ENCODE data around the gene TMEM164.

Gene TMEM164

GRCh38 chrX:110167952-110168451 is 165.1 kb downstream of the TMEM164 start:
- DNase-seq (ENCODE audit: low read depth in 3 of 3): peak in 2 of 3 donors; percentile 7 to 54

- DNase-seq (ENCODE audit: low read depth in 3 of 3): no peak
Observed at GRCh38 chrX:110168585-110168984, 165.7 kb downstream of the TMEM164 start.

GRCh38 chrX:110170029-110170428 is 167.1 kb downstream of the TMEM164 start:
- no peak for DNase-seq (ENCODE audit: low read depth in 3 of 3)

- DNase-seq (ENCODE audit: low read depth in 3 of 3): no peak
Observed at GRCh38 chrX:110171442-110171841, 168.5 kb downstream of the TMEM164 start.

DNA sequence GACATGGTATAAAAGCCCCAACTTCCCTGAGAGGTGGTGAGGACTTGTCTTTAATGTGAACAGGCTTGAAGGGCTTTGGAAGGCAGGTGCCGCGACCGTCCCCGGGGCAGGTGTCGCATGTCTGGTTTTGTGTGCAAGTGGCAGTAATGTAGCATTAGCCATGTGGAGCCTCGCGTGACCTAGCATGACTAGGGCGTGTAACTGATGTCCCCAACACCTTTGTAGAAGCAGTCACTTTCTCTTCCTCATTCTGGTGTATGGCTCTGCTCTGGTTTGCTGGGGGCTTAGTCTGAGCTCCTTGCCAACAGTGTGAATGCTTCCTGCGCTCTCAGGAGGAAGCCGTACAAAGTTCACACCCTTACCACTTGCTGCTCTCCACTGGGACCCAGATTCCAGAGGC is 169.3 kb downstream of the TMEM164 start:
- DNase-seq (ENCODE audit: low read depth in 3 of 3): no peak

GRCh38 chrX:110173192-110174175 is 170.6 kb downstream of the TMEM164 start:
- no peak for DNase-seq (ENCODE audit: low read depth in 3 of 3)

- DNase-seq (ENCODE audit: low read depth in 3 of 3): no peak
Observed at GRCh38 chrX:110175146-110175545, 172.2 kb downstream of the TMEM164 start.

GRCh38 chrX:110175696-110176095 is 172.8 kb downstream of the TMEM164 start:
- DNase-seq (ENCODE audit: low read depth in 3 of 3): no peak

GRCh38 chrX:110178179-110178865 is 175.4 kb downstream of the TMEM164 start:
- DNase-seq (ENCODE audit: low read depth in 3 of 3): no peak

DNA sequence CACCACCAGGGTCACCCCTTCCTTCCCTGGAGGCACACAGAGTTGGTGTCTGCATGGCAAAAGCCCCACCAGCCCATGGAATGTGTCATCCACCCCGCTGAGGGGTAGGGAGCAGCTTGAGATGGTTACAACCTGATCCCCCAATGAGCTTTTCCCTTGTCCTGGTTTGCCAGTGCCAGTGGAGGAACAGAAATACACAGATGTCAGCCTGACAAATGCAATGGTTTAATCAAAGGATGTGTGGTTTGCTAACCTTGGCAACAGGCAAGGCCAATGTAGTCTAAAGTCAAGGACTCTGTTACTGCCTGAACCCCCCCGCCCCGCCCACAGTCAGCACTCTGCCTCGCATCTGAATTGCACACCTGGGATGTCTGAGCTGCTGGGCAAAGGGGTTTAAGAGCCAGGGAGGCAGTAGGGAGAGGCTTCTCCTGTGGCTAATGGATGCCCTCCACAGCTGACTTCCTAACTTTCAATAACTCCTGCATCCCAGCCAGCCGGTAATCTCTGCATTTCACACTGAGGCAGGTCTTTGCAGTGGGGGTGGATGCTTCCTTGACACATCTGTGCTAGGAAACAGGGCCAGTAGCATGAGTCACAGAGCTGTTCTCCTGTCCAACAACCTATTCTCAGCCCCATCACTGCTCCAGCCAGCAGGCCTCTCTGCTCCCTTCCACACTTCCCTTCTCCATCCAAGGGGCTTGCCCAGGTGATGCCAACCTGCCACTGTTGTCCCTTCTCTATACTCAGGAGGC is 177.4 kb downstream of the TMEM164 start:
- no peak for DNase-seq (ENCODE audit: low read depth in 3 of 3)

- no peak for DNase-seq (ENCODE audit: low read depth in 3 of 3)
Observed at GRCh38 chrX:110180928-110181310, 178.0 kb downstream of the TMEM164 start.

- no peak for DNase-seq (ENCODE audit: low read depth in 3 of 3)
Observed at GRCh38 chrX:110181459-110182137, 178.7 kb downstream of the TMEM164 start.

GRCh38 chrX:110182362-110182761 is 179.4 kb downstream of the TMEM164 start:
- DNase-seq (ENCODE audit: low read depth in 3 of 3): no peak

DNA sequence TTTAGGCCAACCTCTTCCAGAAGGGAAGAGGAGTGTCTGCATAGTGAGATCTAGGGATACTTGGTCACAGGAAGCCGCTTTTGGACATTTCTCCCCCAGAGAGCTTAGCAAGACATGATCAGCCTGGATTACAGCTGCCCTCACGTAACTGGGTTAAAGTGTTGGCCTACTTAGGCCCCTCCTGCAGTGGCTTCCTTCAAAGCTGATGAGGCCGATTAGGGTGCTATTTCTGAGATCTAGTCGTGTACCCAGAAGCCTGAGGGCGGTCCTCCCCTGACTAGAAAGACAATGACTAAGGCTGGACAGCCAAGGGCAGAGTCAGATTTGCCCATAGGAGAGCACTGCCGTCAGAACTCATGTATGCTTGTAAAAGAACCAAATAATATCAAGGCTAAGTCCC is 180.0 kb downstream of the TMEM164 start:
- DNase-seq (ENCODE audit: low read depth in 3 of 3): no peak

GRCh38 chrX:110183314-110183713 is 180.4 kb downstream of the TMEM164 start:
- DNase-seq (ENCODE audit: low read depth in 3 of 3): no peak

- no peak for DNase-seq (ENCODE audit: low read depth in 3 of 3)
Observed at GRCh38 chrX:110188701-110189558, 186.0 kb downstream of the TMEM164 start.

DNA sequence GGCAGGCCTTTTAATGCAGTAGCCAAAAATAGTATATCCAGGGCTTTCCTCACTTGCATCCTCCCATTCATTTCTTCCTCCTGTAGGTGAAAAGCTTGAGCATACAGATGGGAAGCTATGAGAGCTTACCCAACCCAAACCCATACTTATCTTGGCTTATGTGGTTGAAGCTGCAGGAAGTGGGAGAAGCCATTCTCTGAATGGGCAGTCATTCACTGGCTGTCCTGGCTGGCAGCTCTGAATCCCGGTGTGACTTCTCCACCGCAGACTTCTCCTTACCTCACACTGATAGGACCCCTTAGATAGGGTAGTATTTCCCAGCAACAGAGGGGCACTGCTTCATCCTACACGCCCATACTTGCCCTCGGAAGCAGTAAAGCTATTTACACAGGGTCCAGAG is 189.6 kb downstream of the TMEM164 start:
- DNase-seq (ENCODE audit: low read depth in 3 of 3): no peak

DNA sequence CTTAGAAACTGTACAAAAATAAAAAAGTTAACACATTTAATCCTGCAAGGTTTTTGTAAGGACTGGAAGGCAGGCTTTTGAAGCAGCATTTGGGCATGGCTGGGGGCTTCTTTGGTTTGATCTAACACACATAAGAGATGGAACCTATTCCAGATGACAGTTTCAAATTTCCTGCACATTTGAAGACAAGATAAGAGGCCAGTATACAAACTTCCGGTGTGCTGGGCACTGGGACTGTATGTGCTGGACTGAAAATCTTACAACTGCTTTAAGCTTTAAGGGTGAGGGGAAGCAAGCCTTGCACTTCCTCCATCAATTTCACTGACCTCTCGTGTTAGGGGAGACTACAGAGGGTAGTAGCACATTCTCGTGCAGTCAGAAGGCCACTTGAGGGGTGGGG is 192.1 kb downstream of the TMEM164 start:
- no peak for DNase-seq (ENCODE audit: low read depth in 3 of 3)

GRCh38 chrX:110201799-110202198 is 198.9 kb downstream of the TMEM164 start:
- DNase-seq (ENCODE audit: low read depth in 3 of 3): no peak

DNA sequence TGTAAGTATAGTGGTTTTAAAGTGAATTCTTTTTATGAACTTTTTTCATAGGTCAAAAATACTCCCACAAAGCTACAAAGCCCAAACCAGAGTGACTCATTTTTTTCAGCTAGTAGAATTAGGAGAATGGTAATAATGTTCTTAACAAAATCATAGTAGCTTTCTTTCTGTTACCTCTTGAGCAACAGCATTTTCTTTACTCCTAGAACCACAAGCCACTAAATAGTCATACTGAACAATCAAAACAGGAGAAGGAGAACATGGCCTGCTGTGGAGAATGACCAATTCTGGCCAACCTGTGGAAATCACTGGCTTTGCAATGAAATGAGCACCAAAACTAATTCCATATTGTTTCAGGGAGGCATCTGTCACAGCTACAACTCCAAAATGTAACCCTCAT is 202.1 kb downstream of the TMEM164 start:
- no peak for DNase-seq (ENCODE audit: low read depth in 3 of 3)
